SU-DHL-6 (cell line): Measurements from ENCODE around the gene KRT15.

Experiments used
- CTCF ChIP-seq: fragments of 200-600 bp; sonication (generic); IDR thresholded peaks from one replicate; pipeline ENCODE4 v1.5.1; 2017; ENCODE audit warnings: antibody characterized with exemption, mild to moderate bottlenecking, low read length, moderate library complexity; ENCODE audit not compliant: insufficient read depth, poor library complexity, severe bottlenecking
- EZH2phosphoT487 ChIP-seq: fragments of 200-600 bp; sonication (generic), shearing (Covaris generic); conservative IDR thresholded peaks from 2 replicates; pipeline ENCODE4 v1.6.1; 2018; ENCODE audit warnings: mild to moderate bottlenecking, antibody characterized with exemption, low read length, moderate library complexity, mixed read lengths

- TF ChIP-seq CTCF (no peak), EZH2phosphoT487 (no peak)
Measured at GRCh38 chr17:41537614-41537954, 18.9 kb upstream of the KRT15 start.
